K562 (cell line): ENCODE data around the gene MCC. TPM values are rescaled to one million over a fixed set of nuclear protein-coding genes. Genes with fewer than 3 reads are reported as not detected.

ENCODE experiments used
- CHCHD3 ChIP-seq: fragments of 250-450 bp; sonication (Bioruptor Pico); IDR thresholded peaks from 2 replicates; pipeline ENCODE4 v2.1.2; 2022; ENCODE audit warnings: mild to moderate bottlenecking
- GABPB1 ChIP-seq: sonication (generic); formaldehyde crosslinking; IDR thresholded peaks from 2 replicates; pipeline ENCODE4 v1.8.0; 2022; ENCODE audit warnings: mild to moderate bottlenecking, missing genetic modification reagents
- POLR2AphosphoS2 ChIP-seq: IDR thresholded peaks from 2 replicates; pipeline ENCODE4 v1.6.1; 2012; ENCODE audit warnings: low read length, improper control_type of control experiment
- POLR2B ChIP-seq: fragments of 450-650 bp; IDR thresholded peaks from 2 replicates; pipeline ENCODE4 v1.6.1; 2018; ENCODE audit warnings: low read depth; ENCODE audit not compliant: partially characterized antibody
- ZNF583 ChIP-seq: fragments of 250-450 bp; sonication (Bioruptor Pico); IDR thresholded peaks from 2 replicates; pipeline ENCODE4 v1.4.0; 2020
- ZSCAN32 ChIP-seq: fragments of 450-650 bp; formaldehyde crosslinking; IDR thresholded peaks from 2 replicates; pipeline ENCODE4 v1.4.0; 2020; ENCODE audit warnings: mild to moderate bottlenecking, moderate library complexity
- polyA plus RNA-seq, 8 experiments: library from polyadenylated mRNA; depleted of rRNA in 4 of 8; stranded (reverse) in 5 of 8; unstranded in 3 of 8; fragments of >200 nt; fragmentation: Nextera tagmentation in 2 of 8; fragmentation: Illumina TruSeq in 1 of 8; extraction: Ambion mirVana in 2 of 8; extraction: Trizol in 1 of 8; gene quantifications; 2 replicates each; pipeline versions ENCODE4 v1.2.1 to v1.2.3, GENCODE V29; 2011 to 2014; ENCODE audit warnings: inconsistent platforms in 1 of 8, missing spikeins in 1 of 8
- total RNA-seq, 7 experiments: library from RNA; depleted of rRNA in 6 of 7; stranded (reverse); fragments of >200 nt in 6 of 7; fragmentation: Illumina TruSeq in 2 of 7; extraction: Trizol in 2 of 7; gene quantifications; 2 replicates each; pipeline versions ENCODE4 v1.2.1 to v1.2.3, GENCODE V29; 2011 to 2021; ENCODE audit warnings: low replicate concordance in 1 of 7
- TF ChIP-seq, protein P1 (sequence below): fragments of 200-600 bp; sonication (generic); IDR thresholded peaks from one replicate; pipeline ENCODE4 v1.6.1; 2012; ENCODE audit warnings: mild to moderate bottlenecking, low read depth, low read length, inconsistent platforms
- TF ChIP-seq, protein P2 (sequence below): fragments of 200-800 bp; sonication (Bioruptor generic); IDR thresholded peaks from 2 replicates; pipeline ENCODE4 v1.6.1; 2016; ENCODE audit warnings: missing genetic modification characterization, missing compliant biosample characterization
- TF ChIP-seq, protein P3 (sequence below): fragments of 450-650 bp; IDR thresholded peaks from 2 replicates; pipeline ENCODE4 v1.6.1; 2016; ENCODE audit warnings: antibody characterized with exemption

MCC gene
- total and polyA plus RNA-seq, 9 of the 15 experiments (the other 6 are each of a cell fraction or from before 2014, with no cell fraction given) = 0.04 to 0.24 (median 0.06) TPM; not detected in 1

DNA sequence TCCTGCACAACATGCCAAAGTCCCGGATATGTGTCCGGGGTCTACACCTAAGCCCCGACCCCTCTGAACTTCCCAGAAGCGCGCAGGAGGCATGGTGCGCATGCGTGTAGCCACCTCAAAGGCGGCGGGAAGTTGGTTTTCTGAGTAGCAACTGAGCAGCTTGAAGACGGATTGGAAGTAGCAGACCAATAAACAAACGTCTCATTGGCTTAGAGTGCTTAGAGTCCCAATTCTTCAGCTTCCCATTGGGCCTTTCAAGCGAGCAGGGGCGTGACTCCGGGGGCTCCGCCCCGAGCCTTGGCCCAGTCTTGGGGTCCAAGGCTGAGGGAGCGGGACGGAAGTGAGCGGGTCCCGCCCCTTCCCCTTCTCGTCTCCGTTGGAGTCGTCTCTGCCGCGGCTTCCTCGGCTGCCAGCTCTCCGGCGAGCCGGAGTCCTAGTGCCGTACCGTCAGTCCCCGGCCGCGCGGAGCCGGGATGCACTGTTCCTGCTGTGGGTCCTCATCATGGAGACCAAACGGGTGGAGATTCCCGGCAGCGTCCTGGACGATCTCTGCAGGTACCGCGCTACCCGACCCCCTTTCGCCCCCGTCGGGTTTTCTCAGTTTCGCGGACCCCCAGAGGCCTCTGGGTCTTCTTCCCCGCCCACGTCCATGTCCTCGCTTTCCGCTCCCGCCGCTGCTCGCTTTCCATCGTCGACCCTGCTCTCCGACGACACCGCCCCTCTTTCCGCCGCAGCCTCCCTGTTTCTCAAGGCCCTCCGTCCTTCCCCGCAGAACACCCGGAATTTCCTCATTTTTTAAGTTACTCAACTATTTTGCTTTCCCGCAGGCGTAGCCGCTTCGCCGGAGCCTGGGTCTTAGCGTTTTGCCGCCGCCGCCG lies 511.6 kb downstream of the MCC start, which contains the start of gene DCP2 (continued):
- TF ChIP-seq, protein P1, sequence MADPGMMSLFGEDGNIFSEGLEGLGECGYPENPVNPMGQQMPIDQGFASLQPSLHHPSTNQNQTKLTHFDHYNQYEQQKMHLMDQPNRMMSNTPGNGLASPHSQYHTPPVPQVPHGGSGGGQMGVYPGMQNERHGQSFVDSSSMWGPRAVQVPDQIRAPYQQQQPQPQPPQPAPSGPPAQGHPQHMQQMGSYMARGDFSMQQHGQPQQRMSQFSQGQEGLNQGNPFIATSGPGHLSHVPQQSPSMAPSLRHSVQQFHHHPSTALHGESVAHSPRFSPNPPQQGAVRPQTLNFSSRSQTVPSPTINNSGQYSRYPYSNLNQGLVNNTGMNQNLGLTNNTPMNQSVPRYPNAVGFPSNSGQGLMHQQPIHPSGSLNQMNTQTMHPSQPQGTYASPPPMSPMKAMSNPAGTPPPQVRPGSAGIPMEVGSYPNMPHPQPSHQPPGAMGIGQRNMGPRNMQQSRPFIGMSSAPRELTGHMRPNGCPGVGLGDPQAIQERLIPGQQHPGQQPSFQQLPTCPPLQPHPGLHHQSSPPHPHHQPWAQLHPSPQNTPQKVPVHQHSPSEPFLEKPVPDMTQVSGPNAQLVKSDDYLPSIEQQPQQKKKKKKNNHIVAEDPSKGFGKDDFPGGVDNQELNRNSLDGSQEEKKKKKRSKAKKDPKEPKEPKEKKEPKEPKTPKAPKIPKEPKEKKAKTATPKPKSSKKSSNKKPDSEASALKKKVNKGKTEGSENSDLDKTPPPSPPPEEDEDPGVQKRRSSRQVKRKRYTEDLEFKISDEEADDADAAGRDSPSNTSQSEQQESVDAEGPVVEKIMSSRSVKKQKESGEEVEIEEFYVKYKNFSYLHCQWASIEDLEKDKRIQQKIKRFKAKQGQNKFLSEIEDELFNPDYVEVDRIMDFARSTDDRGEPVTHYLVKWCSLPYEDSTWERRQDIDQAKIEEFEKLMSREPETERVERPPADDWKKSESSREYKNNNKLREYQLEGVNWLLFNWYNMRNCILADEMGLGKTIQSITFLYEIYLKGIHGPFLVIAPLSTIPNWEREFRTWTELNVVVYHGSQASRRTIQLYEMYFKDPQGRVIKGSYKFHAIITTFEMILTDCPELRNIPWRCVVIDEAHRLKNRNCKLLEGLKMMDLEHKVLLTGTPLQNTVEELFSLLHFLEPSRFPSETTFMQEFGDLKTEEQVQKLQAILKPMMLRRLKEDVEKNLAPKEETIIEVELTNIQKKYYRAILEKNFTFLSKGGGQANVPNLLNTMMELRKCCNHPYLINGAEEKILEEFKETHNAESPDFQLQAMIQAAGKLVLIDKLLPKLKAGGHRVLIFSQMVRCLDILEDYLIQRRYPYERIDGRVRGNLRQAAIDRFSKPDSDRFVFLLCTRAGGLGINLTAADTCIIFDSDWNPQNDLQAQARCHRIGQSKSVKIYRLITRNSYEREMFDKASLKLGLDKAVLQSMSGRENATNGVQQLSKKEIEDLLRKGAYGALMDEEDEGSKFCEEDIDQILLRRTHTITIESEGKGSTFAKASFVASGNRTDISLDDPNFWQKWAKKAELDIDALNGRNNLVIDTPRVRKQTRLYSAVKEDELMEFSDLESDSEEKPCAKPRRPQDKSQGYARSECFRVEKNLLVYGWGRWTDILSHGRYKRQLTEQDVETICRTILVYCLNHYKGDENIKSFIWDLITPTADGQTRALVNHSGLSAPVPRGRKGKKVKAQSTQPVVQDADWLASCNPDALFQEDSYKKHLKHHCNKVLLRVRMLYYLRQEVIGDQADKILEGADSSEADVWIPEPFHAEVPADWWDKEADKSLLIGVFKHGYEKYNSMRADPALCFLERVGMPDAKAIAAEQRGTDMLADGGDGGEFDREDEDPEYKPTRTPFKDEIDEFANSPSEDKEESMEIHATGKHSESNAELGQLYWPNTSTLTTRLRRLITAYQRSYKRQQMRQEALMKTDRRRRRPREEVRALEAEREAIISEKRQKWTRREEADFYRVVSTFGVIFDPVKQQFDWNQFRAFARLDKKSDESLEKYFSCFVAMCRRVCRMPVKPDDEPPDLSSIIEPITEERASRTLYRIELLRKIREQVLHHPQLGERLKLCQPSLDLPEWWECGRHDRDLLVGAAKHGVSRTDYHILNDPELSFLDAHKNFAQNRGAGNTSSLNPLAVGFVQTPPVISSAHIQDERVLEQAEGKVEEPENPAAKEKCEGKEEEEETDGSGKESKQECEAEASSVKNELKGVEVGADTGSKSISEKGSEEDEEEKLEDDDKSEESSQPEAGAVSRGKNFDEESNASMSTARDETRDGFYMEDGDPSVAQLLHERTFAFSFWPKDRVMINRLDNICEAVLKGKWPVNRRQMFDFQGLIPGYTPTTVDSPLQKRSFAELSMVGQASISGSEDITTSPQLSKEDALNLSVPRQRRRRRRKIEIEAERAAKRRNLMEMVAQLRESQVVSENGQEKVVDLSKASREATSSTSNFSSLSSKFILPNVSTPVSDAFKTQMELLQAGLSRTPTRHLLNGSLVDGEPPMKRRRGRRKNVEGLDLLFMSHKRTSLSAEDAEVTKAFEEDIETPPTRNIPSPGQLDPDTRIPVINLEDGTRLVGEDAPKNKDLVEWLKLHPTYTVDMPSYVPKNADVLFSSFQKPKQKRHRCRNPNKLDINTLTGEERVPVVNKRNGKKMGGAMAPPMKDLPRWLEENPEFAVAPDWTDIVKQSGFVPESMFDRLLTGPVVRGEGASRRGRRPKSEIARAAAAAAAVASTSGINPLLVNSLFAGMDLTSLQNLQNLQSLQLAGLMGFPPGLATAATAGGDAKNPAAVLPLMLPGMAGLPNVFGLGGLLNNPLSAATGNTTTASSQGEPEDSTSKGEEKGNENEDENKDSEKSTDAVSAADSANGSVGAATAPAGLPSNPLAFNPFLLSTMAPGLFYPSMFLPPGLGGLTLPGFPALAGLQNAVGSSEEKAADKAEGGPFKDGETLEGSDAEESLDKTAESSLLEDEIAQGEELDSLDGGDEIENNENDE = no peak
- TF ChIP-seq, protein P2, sequence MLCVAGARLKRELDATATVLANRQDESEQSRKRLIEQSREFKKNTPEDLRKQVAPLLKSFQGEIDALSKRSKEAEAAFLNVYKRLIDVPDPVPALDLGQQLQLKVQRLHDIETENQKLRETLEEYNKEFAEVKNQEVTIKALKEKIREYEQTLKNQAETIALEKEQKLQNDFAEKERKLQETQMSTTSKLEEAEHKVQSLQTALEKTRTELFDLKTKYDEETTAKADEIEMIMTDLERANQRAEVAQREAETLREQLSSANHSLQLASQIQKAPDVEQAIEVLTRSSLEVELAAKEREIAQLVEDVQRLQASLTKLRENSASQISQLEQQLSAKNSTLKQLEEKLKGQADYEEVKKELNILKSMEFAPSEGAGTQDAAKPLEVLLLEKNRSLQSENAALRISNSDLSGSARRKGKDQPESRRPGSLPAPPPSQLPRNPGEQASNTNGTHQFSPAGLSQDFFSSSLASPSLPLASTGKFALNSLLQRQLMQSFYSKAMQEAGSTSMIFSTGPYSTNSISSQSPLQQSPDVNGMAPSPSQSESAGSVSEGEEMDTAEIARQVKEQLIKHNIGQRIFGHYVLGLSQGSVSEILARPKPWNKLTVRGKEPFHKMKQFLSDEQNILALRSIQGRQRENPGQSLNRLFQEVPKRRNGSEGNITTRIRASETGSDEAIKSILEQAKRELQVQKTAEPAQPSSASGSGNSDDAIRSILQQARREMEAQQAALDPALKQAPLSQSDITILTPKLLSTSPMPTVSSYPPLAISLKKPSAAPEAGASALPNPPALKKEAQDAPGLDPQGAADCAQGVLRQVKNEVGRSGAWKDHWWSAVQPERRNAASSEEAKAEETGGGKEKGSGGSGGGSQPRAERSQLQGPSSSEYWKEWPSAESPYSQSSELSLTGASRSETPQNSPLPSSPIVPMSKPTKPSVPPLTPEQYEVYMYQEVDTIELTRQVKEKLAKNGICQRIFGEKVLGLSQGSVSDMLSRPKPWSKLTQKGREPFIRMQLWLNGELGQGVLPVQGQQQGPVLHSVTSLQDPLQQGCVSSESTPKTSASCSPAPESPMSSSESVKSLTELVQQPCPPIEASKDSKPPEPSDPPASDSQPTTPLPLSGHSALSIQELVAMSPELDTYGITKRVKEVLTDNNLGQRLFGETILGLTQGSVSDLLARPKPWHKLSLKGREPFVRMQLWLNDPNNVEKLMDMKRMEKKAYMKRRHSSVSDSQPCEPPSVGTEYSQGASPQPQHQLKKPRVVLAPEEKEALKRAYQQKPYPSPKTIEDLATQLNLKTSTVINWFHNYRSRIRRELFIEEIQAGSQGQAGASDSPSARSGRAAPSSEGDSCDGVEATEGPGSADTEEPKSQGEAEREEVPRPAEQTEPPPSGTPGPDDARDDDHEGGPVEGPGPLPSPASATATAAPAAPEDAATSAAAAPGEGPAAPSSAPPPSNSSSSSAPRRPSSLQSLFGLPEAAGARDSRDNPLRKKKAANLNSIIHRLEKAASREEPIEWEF = no peak
- TF ChIP-seq ZNF583 (CRISPR knock-in tag) (no peak), ZSCAN32 (CRISPR knock-in tag) (no peak), GABPB1 (CRISPR knock-in tag) (peak; percentile 84), POLR2AphosphoS2 (0 out of 2 replicates have a peak, but pooled peaks have one; percentile 43), POLR2B (peak; percentile 92), CHCHD3 (peak; percentile 91)
- TF ChIP-seq, protein P3, sequence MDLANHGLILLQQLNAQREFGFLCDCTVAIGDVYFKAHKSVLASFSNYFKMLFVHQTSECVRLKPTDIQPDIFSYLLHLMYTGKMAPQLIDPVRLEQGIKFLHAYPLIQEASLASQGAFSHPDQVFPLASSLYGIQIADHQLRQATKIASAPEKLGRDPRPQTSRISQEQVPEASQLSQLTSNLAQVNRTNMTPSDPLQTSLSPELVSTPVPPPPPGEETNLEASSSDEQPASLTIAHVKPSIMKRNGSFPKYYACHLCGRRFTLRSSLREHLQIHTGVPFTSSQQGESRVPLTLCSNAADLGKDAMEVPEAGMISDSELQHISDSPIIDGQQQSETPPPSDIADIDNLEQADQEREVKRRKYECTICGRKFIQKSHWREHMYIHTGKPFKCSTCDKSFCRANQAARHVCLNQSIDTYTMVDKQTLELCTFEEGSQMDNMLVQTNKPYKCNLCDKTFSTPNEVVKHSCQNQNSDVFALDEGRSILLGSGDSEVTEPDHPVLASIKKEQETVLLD = peak; percentile 95
